Measurements from ENCODE around the gene KCNJ6.
A peak's percentile ranks its signal among the peaks of the same experiment; 100 is the strongest.

KCNJ6 gene

DNA sequence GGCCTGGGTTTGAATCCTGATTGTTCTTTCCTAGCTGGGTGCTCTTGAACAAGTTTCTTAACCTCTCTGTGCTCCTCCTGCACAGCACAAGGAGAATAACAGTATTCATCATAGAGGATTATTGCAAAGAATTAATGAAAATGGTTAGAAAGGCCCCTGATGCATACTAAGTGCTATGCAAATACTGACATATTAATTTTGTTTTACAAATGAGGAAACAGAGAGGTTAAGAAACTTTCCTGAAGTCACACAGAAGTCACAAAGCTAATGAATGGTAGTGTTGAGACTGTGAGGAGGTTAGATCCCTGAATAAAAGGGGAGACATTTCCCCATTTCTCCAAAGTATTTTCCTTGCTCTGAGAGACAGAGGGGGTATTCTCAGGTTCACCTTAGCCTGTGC, 99.0 kb downstream of the KCNJ6 start:
- DNase-seq (ENCODE audit: low spot score): no peak

DNA sequence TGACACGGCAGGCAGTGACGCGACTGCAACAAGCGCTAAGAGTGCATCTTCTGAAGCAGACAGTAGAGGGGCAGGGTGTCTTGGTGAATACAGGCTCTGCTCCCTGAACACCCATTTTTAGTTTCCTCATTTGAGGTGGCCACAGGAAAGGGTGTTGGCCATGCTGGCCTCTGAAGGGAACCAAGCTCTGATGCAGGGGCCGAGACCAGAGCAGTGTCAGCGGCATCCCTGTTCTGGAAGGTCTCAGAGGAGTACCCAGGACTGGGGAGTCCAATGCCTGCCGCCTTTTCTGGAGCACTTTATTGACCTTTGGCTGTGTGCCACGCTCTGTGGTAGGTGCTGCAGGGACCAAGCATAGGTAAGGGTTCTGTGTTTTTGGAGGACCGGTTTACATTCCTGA, 100.4 kb downstream of the KCNJ6 start:
- no peak for DNase-seq (ENCODE audit: low spot score)

DNA sequence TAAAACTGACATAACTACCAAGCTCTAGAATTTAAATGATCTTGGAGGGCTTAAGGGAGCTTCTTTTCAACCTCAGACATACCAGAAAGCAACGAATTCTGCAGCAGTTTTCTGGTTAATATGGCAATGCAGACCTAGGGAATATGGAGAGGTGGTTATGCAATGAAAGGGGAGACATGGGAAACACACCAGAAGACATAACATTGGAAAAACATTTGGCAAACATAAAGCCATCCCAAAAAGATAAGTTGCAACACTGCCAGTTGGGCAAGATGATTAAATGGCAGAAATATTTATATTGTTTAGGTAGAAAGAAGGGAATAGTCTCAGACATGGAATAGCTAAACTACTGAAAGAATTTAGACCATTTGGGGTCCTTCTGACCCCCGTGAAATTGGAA, 104.5 kb downstream of the KCNJ6 start:
- DNase-seq (ENCODE audit: low spot score): no peak

DNA sequence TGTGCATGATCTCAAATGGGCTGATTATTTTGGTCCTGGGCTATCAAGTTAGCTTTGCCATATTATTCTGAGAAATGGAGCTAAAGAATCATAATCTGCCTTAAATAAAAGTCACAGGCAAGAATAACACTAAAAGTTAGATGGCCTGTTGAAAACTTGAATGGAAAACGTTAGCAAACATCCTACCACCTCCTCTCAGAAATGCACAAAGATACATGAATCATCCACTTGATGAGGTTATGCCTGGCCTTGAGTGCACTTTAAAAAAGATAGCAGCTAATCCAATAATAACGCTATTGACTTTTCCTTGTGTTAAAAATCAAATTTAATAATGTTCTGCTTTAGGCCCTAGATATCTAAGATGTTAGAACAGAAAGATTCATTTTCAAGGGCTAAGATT, 108.0 kb downstream of the KCNJ6 start:
- DNase-seq (ENCODE audit: low spot score): no peak

DNA sequence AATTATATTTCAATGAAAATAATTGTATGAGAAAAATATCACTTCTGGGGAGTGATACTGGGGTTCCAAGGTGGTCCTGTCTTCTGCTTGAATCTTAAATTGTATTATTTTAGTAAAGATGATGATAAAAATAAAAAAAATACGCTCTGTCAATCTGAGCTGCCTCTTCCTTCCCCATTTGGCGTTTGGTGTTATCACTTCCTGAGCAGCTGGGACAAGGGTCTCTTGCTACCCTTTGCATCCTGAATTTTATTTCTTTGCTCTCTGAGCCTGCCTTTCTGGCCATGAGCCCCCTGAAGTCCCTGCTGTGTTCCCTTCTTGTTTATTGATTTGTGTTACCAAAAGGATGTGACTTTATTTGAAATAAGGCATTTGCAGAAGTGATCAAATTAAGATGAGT, 111.0 kb downstream of the KCNJ6 start:
- DNase-seq (ENCODE audit: low spot score): no peak

DNA sequence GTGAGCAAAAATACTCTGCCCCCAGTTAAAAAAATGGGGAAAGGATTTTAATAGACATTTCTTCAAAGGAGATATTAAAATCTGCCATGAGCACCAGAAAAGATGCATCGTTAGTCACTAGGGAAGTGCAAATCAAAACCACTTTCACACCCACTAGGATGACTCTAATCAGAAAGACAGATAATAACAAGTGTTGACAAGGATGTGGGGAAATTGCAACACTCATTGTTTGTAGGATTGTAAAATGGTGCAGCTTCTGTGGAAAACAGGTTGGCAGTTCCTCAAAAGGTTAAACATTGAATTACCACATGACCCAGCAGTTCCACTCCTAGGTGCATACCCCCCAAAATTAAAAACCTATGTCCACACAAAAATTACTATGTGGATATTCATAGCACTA, 112.3 kb downstream of the KCNJ6 start:
- no peak for DNase-seq (ENCODE audit: low spot score)

DNA sequence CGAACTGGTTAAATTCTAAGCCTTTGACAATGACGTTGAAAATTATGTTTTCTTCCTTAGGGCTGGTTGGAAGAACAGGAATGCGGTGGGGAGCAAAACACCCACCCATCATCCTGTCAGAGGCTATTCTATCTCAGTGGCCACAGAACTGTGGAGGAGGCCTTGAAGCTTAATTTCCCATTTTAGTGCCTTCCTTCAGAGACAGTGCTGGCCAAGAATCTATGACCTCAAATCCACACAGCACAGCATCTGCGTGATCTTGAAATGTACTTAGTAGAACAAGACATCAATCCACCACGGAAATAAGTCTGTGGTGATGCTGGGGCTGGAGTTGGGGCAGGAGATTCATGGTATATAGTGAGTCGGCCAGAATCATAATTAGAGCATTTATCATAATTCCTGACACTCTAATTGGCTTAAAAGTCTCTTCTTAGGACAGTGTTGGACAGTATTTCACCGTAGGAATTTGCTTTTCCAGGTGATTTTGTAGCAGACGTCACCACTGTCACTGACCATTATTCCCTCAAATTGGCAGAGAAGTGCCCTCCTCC, 113.1 kb downstream of the KCNJ6 start:
- DNase-seq (ENCODE audit: low spot score): no peak

DNA sequence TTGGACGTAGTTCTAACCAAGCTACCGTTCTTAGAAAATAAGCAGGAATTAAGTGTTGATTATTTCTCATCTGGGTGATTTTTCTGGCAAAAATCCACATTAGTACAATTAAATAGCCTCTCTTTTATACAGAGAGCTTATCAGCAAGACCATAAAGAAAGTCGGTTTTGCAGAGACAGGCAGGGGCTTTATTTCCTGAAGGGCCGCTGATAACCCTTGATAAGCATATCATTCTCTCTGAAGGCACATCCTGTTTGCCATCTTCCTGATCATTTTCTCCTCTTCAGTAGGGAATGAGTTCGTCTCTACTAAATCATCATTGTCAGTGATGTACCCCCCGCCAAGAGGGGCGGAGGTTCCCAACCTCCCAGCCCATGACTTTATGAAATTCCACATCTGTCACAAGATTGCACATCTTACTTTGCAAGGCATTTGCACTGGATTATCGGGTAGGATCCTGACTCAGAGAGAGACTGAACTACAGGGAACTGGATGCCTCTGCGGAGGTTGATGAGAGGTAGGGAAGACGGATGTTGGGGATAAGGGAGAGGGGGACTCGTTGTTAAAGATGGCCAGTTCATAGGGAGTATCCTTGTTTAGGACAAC, 115.7 kb downstream of the KCNJ6 start:
- DNase-seq (ENCODE audit: low spot score): no peak

DNA sequence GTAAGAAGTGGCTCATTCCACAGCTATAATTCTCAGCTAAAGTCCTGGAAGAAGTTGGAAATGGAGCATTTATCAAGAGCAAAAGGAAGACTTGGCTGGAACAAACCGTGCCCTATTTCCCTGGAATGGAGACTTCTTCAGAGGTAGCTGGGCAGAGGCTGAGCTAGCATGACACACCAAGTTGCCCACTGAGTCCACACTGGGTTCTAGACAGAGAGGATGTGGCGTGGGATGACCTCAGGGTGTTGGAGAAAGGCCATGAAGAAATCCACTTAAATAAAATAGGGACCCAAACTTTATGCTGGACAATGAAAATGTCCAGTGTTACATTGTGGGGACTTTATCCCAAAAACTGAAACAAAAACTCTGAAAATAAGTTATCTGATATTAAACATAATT, 116.2 kb downstream of the KCNJ6 start:
- DNase-seq (ENCODE audit: low spot score): no peak

DNA sequence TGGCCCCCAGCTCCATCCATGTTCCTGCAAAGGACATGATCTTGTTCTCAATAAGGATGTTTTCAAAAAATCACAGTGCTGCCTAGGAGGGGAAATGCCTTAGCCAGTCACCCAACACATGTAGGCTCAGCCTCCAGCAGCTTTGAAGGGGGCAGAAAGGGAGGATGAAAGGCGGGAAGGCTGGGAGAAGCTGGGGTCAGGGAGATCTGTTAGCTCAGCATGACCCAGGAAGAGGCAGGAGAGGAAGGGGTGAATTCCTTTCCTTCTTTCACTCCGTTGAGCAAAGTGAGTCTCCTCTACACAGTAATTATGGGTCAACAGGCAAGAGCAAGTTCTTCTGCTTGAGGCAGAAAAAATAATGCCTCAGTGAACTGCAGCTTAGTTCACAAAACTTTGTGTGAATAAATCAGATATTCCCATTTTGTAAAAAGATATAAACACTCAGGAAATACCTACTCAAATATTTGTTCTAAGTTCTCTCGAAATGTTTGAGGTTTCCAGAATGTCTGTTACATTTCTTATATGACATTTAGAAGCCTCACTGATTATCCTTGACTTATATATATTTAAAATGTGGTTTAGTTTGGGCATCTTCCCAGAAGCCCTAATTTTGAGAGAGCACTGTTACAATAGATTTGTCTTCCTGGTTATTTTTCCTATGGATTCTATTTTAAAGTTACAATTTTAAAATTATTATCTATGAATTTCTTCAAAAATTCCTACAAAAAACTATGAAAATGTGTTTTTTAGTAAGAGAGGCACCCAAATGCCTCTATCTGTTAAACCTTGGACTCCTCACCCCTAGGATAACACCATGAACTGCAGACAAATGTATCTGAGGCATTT, 116.8 kb downstream of the KCNJ6 start:
- no peak for DNase-seq (ENCODE audit: low spot score)

DNA sequence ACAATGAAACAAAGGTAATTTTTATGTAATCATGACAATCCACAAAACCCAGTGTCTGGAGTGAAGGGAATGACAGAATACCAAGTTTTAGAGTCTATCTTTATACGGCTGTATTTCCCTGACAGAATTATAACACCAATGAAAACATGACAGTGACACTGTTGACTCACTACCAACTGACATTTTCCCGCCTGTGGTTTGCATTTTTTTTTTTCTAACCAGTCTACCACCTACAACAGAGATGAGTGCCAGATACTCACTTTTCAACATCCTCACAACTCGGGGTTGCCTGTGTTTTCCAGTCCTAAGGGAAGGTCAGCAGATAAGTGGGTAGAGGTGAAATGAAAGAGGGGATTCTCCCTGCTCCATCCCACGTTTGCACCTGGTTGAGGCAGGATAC, 118.9 kb downstream of the KCNJ6 start:
- DNase-seq (ENCODE audit: low spot score): no peak

DNA sequence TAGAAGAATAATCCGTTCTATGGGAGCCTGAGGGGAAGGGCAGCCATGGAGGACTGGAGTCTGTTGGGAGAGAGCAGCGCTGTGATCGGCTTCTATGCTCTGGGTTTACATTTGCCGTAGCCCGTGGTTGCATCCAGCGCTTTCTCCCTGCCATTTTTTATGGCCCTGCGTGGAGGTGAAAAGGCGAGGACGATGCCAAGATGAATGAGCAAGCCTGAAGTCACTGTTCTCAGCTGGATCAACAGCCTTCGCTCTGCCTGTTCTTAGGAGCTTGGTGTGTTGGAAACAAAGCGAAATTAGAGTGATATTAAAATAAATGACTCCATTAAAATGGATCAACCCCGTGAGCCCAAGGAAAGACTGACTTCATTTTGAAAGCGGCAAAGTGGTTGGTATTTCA, 120.2 kb downstream of the KCNJ6 start:
- no peak for DNase-seq (ENCODE audit: low spot score)

DNA sequence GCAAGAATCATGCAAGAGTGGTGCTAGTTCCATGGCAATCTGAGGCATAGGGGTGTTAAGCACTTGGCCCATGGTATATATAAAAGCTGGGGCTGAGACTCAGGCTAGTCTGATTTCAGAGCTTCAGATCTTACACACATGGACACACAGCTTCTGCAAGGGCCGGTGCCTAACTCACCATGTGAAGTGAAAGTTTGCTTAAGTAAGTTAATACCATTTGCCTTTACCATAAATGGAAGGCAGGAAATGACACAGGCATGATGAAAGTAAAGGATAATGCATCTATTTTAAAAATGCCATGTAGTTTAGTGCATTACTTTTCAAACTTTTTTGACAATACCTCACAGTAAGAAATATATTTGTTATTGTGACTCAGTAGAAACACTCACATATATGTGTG, 122.6 kb downstream of the KCNJ6 start:
- DNase-seq (ENCODE audit: low spot score): no peak

DNA sequence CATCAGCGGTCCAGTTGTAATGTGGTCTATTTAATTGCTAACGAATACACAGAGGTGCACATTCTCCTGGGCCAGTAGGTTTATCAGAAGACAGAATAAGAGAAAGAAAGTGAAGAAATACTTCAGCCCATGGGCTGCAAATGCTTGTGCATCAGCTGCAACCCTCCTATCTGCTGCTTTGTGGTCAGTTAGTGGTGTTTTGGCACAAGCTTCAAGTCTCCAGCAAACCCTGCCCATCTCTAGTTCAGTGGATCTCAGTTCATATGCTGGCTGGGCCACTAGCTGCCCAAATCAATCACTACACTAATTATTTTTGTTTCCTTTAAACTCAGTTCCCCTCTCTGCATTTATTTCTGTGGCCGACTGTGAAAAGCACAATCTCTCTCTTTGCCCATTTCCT, 124.2 kb downstream of the KCNJ6 start:
- no peak for DNase-seq (ENCODE audit: low spot score)

DNA sequence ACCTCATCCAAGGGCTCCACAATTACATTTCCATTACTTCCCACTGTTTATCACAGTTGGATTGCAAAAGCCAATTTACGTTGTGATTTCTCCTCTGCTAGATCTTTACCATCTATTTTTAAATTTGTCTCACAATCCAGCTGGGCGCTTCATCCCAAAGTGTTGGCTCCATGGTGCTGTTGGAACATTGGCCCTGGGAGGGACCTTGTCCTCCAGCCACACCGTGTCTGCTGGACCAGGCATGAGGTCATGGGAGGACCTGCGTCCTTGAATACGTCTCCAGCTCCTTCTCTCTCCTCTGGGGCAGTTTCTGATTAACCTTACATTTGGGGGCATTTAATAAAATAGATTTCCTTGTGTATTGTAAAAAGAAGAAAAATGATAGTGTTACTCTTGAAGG, 125.4 kb downstream of the KCNJ6 start:
- no peak for DNase-seq (ENCODE audit: low spot score)

DNA sequence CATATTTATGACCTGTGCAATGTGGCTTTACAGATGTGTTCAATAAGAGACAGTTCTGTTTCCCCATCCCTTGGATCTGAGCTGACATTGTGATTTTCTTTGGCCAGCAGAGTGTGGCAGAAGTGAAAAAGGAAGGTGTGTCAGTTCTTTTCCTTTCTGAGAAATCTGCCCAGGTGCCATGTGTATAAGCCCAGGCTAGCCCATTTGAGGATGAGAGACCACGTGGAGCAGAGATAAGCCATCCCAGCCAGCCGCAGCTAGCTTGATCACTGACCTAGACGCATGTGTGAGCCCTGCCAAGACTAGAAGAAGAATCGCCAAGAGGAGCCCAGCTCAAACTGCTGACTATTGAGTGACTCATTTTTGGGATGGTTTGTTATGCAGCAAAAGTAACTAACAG, 127.8 kb downstream of the KCNJ6 start:
- no peak for DNase-seq (ENCODE audit: low spot score)

DNA sequence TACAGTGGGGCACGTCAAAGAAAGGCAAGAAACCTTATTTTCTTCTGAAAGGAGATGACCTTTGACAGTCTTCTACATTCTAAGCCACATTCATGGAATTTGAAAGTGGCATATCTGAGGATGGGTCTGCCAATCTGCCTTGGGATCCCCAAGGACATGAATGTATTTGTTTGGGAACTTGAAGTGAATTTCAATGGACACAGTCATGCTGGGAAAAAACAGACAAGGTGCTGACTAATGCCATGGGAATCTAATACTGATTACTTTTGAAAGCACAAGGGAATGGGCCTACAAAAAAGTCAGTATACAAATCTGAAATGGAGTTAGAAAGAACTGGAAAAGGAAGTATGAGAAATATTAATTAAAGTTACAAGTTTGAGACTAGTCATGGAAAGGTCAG, 128.8 kb downstream of the KCNJ6 start:
- DNase-seq (ENCODE audit: low spot score): peak; percentile 68

DNA sequence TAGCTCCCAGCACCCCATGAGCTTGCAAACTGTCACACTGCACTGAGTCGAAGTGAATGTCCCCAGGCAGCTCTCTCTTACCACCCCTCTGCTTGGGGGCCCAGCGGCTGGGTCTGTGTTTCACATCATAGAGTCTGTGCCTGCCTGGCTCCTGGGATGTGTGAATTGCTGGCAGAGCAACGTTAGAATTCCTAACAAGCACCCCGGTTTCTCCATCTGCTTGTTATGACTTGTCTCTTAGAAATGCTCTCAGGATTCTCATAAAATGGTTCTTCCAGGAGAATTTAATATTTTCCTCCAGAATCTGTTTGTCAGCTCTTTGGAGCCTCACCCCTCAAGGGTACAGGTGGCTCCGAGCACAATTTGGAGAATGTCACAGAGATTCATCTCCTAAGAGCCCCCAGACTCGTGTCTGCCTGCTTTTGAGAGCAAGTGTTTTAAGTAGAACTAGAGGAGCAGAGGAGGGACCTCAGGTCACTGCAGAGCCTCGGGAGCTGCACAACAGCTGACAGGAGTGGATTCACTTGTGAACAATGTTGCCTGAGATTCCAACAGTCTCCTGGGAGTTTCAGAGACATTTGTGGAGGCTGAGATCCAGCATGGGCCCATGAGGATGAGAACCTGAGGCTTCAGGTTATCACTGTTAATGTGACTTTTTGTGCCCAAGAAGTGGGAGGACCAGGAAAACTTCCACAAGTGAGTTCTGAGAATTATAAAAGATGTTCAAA, 131.5 kb downstream of the KCNJ6 start:
- peak; percentile 36 for DNase-seq (ENCODE audit: low spot score)

DNA sequence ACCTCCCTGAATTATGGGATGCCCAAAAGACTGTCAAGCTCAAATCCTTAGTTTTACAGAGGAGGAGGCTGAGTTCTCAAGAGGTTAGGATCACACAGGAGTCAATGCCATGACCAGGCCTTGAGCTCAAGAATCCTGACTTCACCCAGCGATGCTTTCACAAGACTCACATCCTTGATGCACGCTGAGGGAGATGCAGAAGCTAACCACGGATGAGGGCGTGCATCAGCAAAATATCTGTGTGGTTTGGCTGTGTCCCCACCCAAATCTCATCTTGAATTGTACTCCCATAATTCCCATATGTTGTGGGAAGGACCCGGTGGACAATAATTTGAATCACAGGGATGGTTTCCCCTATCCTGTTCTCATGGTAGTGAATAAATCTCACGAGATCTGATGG, 133.2 kb downstream of the KCNJ6 start:
- no peak for DNase-seq (ENCODE audit: low spot score)

DNA sequence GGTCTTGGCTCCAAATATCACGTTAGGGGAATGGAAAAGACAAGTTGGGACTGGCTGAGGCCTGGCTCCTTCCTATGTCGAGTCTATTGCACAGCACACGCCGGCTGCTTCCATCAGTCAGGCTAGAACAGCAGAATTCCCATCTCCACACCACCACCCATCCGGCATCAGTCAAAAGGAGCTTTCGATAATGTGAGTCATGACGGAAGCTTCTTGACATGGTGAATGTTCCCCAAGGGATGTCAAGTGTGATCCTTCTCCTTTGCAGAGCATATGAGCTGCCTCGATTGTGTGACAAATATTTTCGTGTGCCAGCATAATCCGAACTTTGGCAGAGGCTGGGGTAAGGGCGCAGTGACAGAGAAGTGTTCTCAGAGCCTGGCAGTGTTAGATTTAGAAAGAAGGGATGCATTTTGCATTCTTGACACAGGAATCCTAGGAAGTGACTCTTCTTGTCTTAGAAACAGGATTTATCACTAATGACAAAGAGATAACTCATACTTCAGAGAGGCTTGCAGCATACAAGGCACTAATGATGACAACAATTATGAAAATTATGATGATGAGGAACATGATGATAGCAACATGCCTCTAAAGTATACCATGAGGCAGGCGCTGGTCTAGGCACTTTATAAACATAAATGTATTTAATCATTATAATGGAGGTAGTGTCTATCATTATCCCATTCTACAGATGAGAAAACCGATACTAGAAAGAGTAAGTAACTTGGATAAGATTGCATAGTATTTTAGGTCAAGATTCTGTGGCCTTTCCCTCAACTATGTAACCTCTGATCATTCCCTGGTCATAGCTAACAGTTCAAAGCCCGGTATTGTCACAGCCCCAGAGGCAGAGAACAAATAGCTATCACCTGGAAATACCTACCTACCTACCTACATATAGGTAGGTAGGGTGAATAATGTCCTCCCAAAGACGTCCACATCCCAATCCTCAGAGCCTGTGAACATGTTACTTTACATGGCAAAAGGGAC, 135.0 kb downstream of the KCNJ6 start:
- no peak for DNase-seq (ENCODE audit: low spot score)

DNA sequence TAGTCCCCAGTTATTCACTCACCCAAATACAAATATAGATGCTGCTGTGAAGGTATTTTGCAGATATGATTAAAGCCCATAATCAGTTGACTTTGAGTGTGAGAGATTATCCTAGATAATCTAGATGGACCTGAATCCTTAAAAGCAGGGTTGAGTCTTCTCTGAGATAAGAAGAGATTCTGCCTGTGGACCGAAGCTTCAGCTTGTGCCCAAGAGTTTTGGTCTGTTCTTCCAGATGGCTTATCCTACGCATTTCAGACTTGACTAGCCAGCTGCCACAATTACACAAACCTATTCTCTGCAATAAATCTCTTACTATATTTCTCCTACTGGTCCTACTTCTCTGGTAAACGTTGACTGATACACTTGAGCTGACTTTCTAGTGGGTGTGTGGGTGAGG, 145.1 kb downstream of the KCNJ6 start:
- DNase-seq (ENCODE audit: low spot score): no peak

DNA sequence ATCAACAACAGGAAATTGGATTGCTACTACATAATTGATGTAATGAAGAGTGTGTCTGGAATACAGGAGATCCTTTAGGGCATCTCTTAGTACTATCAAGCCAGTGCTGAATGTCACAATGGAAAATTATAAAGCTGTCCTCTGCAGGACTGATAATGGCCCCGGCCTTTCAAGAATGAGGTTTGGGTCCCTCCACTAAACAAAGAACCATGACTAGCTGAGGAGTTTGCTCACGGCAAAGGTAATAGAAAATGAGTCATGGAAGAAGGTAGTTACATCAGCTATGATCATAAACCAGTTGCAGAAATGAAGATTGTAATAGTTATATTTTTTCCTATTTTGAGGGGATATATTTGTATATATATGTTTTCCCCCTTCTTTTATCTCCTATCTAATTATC, 145.8 kb downstream of the KCNJ6 start:
- no peak for DNase-seq (ENCODE audit: low spot score)
